C1 segment of cervical spinal cord (tissue), 14 donors: ENCODE results near the gene SLC4A4.

ENCODE experiments used
- DNase-seq, 14 donors: peaks; one replicate each; lab custom pipeline; 2025; lab: John Stamatoyannopoulos, UW

Gene SLC4A4

DNA sequence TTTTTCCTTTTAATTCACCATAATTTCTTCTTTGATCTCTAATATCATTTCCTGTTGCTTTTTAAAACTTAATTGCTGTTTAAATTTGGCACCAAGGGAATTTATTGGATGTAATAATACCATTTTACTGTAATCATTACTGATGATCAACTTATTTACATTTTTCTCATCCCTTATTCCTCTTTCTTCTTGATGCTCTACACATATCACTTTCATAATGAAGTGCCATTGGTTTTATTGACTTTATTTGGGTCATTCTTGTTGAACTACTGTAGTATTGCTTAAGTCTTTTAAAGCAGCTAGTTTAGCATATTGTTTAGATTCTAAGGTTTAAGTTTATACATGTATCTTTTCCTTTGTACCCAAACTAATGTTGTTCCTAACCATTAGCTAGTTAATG is 130.7 kb downstream of the SLC4A4 start:
- no peak for DNase-seq

DNA sequence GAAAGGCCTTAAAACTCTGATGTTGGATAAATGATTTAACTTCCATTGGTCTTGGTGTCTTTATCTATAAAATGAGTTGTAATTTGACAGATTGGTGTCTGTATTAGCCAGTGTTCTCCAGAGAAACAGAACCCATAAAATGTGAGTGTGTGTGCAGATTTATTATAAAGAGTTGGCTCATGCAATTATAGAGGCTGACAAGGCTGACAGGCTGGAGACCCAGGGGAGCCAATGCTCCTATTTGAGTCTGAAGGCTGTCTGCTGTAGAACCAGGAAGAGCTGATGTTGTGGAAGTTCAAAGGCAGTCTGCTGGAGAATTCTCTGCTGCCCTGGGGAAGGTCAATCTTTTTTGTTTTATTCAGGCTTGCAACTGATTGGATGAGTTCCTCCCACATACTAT is 131.7 kb downstream of the SLC4A4 start:
- no peak for DNase-seq

DNA sequence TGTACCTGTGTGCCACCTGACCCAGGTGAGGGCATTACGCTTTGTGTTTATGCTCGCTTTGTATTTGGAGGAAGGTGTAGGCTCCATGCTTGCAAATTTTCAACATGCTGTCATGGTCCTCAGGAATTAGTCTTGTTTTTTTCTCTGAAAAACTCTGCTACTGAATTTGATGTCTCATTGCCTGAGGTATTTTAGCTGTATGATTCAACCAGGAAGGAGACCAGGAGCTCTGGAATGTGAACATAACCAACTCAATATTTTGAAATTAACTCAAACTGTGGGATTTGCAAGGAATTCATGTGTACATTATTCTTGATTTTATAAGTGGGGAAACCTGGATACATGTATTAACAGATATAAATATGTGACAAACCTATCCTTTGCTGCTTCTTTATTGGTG is 134.1 kb downstream of the SLC4A4 start:
- no peak for DNase-seq

DNA sequence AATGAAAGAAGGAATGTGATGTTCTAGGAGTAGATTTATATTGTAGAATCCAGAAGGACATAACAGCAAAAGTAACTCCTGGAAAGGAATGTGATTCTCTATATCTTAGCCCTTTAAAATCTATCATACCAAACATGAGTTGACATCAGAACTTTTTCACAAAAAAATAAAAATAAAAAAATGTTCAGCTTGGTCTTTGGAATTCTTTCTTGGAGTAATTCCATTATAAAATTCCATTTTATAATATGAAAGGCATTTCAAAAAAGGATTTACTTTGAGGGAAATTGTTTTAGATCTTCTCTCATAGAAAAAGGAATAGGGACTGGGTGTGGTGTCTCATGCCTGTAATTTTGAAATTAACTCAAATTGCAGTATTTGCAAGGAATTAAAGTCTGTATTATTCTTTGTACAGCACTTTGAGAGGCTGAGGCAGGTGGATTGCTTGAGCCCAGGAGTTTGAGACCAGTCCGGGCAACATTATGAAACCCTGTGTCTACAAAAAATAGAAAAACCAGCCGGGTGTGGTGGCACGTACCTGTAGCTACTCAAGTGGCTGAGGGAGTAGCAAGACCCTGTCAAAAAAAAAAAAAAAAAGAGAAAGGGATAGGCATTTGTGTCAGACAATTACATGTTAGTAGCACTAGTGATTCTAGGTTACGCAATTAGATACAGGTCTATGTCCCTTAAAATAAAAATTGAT is 134.9 kb downstream of the SLC4A4 start:
- DNase-seq, result no peak

DNA sequence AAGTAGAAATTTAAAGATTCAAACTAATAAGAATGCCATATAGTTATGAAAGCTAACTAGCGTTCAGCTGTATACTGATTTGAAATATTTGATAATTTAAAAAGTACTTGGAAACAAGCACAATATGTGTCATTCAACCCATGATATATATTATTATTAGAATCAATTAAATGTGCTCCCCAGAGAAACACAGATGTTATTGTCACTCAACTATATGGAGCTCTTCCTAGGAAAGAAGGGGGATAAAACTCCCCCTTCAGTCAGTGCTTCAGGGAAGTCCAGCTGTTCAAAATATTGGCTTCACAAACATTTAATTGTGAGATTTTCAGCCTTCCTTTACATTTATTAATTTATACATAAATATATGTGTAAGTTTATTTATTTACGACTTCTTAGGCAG is 135.9 kb downstream of the SLC4A4 start:
- no peak for DNase-seq

DNA sequence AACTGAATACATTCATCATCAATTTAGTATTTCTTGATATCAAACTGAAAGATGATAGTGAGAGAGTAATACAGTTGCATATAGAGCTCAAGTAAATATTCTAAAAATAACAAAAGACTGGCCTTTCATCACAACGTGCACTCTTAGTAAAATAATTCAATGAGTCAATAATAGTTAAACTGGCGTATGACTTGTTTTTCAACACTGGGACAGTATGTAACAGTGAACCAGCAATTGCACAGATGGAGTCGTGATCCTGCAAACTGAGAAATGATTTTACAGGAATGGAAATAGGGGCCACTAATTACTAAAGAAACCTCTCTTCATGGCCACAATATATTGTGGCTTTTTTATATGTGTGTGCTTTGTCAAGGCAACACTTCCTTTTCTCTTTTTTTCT is 137.4 kb downstream of the SLC4A4 start:
- no peak for DNase-seq

DNA sequence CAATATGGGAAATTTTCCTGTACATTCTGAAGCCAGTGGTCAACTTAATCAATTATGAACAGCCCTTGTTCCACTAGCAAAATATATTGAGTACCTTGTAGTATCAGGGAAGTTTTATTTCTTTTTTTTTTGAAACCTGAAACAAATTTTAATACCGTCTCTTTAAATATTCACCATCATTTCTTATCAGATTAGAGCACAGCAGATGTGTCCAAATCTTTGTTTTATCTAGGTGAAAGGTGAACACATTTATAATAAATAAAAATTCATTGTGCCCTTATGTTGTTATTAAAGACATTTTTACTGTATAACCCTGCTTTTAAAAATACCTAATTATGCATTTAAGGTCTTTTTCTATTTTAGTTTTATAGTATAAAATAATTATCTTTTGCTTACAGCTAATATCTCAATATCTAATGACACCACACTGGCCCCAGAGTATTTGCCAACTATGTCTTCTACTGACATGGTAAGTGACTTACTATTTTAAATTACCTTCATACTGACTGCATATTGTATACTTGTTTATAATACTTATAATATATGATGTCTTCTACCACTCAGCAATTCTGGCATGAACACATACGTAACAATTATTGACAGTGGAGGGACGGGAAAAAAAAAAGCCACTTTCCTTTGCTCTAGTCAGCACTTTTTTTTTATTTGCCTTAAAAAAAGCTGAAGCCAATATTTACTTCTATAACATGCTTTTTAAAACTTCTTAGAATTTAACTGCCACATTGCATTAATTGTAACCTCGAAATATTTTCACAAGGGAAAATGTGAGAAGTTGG is 147.9 kb downstream of the SLC4A4 start:
- no peak for DNase-seq

DNA sequence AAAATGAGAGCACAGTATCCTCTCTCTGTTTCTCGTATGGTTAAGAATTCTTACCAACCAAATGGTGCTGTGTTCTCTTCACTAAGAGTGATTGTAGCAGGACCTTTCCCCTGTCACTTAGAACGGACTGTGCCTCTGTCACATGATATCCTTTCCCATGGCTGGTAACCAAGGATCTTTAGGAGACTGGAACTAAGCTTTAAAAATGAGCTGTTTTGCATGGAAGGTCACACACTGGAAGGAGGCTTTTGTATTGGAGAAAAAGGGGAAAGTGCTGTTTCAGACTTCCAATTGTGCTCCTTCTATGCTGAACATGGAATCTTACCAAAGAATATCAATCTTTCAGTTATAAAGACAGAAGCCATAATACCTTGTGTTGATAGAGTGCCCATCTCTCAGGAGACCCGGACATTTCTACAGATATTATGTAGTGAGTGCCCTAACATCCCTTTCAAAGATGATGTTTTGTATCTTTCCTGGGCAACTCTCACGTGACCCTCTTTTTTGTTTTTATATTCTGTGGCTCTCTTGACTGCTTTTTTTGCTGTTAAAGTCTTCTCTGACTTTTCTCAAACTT is 148.6 kb downstream of the SLC4A4 start:
- DNase-seq, result peak in 9 of 14 donors; percentile 2 to 55 (median 7)

DNA sequence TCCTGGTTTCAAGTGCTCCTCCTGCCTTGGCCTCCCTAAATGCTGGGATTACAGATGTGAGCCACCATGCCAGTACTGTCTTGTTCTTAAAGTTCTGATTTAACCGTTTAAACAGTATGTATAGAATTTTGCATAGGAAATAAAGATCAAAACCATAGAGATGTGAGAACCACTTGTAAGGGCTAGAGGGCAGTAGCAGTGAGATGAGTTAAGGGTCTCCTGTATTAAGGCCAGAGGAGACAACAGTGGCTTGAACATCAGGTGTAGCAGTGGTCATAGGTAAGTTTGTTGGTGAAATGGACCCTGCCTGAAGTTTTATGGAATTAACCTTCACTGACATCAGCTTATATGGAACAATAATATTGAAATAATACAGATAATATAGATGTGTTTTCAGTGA is 155.7 kb downstream of the SLC4A4 start:
- DNase-seq, result no peak

DNA sequence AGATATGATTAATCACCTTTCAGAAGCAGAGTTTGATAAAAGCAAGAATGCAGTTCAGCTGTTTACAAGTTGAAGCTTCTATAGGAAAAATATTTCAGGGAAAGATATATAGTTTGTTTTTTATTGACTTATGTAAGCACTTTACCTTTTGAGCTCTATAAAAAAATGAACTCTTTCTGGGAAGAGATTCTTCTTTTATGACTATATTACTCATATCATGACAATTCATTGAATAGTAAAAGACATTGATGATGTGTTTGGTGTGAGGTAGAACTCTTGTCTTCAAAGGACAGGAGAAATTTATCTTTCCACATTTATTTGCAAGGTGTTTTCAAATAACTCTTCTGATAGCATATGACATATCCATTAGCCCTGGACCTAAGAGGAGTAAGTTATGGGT is 156.6 kb downstream of the SLC4A4 start:
- no peak for DNase-seq

DNA sequence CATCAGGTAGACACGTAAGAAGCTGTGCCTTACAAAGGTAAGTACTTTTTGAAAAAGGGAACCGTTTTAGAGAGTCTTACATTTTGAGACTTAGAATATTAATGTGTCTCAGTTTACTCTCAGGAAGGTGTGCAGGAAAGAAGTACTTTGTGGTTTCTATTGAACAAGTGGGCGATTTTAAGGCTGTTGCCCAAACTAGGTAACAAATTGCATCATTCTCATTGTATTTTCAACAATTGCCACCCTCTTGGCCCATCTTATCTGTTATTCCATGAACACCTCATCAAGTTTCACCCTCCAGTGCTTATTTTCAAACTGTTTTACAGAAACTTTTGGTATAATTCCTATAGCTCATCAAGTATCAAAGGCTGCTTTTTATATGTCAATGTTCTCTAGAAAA is 158.3 kb downstream of the SLC4A4 start:
- no peak for DNase-seq

DNA sequence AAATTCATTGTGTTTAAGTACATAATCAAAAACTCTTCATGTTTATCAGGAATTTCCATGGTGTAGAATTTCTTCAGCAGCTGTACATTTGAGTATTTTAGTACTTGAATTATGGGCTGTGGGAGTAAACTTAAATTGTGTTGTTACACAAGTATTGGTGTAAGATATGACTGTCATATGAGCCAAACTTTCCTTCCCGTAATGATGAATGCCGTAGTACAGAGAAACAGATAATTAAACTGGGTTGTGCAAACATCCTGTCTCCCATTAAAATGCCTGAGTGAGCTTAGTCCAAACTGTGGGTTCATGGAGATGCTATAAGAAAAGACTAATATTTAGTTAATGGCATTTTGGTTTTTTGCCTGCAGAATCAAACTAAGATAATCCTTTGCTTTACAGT is 159.2 kb downstream of the SLC4A4 start:
- DNase-seq, result no peak

DNA sequence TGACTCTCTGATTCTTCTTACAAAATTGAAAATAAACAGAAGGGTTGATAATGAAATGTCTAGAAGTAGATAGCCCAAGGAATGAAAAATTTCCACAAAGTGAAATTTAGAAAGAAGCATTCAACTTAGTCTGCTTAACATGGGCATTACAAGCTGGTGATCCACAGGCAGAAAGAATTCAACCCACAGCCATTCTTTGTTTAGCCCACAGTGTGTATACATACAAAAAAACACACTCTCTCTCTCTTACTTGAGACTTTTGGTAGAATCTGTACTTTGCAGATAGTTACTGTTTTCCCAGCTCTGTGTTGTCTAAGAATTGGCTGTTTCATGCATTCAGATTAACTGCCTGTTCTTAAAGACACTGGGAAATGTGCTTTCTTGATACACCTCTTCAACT is 159.8 kb downstream of the SLC4A4 start:
- DNase-seq, result no peak

DNA sequence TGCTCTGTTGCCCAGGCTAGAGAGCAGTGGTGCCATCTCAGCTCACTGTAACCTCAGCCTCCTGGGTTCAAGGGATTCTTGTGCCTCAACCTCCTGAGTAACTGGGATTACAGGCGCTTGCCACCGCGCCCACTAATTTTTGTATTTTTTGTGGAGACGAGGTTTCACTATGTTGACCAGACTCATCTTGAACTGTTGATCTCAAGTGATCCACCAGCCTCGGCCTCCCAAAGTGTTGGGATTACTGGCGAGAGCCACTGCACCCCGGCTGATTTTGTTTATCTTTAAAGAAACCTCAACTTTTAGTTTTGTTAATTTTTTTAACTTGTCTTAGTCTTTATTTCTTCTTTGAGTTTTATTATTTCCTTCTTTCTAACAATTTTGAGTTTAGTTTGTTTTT is 163.2 kb downstream of the SLC4A4 start:
- DNase-seq, result no peak

DNA sequence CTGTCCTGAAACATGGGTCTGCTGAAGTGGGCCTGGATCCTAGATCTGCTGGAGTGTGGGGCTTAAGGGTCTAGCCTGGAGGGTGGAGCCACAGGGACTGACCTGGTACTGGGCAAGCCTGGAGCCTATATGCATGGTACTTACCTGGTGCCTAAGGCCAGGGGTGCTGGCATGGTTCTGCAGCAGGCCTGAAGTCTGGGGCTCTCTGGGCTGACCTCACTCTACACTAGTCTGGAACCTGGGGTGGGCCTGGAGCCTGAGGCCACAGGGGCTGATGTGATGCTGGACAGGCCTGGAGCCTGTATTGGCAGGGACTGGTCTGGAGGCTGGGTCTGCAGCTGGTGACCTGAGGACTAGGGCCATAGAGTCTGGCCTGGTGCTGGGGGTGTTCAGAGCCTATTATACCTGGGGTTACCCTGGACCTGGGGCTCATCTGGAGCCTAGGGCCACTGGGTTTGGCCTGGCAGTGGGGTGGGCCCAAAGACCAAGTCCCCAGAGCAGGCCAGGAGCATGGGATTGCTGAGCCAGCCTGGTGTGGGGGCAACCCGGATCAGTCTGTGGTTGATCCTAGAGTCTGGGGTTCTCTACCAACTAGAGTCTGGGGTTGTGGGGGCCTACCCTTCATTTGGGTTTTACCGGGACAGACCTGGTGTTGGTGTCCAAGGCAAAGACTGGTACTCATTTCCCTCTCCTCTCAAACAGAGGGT is 179.6 kb downstream of the SLC4A4 start:
- DNase-seq, result no peak

DNA sequence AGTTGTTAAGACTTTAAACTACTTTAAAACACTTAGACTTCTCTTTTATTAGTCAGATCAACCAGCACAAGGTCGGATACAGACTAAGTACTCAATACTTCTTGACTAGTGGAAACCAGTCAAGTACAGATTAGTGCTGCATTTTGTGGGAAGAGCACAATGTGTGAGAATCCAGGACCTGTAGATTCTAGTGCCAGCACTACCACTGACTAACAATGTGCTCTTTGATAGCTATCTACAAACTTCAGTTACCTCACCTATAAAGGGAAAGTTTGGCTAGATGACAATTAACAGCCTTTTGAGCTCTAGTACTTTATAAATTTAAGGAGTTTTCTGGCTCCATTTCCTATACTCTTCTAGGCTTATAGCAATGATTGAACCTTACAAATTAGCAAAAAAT is 181.5 kb downstream of the SLC4A4 start:
- DNase-seq, result no peak

DNA sequence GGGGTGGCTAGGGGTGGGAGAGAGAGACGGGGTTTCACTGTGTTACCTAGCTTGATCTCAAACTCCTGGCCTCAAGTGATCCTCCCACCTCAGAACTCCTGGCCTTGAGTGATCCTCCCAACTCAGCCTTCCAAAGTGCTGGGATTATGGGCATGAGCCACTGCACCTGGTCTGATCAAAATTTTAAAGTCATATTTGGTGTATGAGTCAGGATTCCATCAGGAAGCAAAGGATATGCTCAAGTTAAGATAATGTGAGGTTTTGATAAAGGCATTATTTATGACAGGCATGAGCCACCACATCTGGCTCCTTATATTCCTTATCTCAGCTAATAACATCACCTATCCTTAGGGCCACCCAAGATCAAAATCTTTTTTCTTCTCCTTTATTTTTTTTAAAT is 182.0 kb downstream of the SLC4A4 start:
- no peak for DNase-seq

DNA sequence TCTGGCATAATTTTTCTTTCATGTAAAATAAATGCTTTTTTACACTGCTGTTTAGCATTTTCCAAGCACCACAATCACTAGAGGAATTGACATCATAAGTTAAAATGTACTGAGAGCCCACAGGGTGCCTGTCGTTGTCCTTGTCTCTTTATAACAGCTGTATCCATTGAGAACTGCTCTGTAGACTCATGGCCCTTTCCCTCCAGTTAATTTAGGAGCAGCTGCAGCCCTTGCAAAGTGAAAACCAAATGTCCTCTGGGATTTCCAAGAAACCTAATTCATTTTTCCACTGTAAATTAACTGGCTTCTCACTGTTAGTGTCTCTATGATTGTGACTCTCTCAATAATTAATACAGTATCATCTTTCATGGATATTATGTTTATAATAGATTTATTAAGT is 185.9 kb downstream of the SLC4A4 start:
- DNase-seq, result no peak

DNA sequence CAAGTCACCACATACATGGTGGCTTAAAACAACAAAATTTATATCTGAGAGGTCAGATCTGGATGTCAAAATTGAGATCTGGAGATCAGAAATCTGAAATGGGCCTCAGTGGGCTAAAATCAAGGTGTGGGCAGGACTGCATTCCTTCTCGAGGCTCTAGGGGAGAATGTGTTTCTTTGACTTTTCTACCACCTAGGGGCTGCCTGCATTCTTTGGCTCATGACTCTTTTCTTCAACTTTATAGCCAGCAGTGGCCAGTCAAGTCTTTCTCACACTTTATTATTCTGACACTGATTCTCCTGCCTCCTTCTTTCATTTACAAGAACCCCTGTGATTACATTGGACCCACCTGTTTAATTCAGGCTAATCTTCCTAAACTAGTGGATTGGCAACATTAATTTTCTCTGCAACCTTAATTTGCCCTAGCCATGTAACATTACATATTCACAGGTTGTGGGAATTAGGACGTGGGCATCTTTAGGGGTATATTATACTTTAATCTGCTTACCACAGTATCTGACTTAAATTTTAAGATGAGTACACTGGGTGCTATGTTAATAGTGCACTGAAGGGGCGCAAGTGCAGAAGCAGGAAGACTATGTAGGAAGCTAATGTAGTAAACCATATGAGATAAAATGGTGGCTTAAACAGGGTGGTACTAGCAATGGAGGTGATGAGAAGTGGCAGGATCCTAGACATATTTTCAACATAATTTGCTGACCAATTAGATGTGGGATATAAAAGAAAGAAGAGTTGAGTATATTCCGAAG is 188.0 kb downstream of the SLC4A4 start:
- DNase-seq, result no peak

DNA sequence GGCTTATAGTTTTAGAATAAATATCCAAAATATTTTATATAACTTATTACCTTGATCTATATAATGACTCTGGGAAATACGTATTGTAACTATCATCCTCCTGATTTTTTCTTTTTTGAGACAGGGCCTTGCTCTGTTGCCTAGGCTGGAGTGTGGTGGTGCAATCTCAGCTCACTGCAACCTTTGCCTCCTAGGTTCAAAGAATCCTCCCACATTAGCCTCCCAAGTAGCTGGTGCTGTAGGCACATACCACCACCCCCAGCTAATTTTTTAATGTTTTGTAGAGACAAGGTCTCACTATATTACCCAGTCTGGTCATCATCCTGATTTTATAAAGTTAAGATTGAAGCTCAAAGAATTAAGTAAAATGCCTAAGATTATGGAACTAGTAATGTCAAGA is 193.6 kb downstream of the SLC4A4 start:
- DNase-seq, result no peak

DNA sequence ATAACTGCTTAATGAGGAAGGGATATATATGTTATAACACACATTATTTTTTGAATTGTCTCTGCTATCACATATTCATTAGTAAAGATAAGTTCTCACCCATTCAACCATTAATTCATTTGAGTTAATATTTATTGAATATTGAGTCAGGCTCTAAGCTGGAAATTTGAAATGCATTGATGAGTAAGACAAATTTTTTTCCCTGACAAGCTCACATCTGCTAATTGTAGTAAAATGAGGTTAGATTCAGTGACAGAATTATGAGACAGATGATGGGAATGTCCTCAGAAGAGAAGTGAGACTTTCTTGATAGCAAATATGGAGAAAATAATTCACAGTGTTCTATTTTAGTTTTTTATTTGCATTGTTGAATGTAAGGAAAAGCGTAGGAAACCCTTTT is 194.3 kb downstream of the SLC4A4 start:
- DNase-seq, result no peak
